AG20443 (cell line): ENCODE results near the gene GAST.
"Not testable (repeated sequence)": the region's sequence is repeated elsewhere in the genome, so short reads cannot be mapped to it uniquely, and the experiment has no call there.

Source experiments
- DNase-seq: peaks from one replicate; pipeline ENCODE4 v3.0.0; 2012; ENCODE audit warnings: low spot score, mixed read lengths

GAST gene, protein sequence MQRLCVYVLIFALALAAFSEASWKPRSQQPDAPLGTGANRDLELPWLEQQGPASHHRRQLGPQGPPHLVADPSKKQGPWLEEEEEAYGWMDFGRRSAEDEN

GRCh38 chr17:41711669-41712400, at the start of gene GAST:
Gene GAST, plus strand, starts transcription at chr17:41712331. Its CDS starts 3,106 bp downstream, at chr17:41715437.
- no peak for DNase-seq

DNA sequence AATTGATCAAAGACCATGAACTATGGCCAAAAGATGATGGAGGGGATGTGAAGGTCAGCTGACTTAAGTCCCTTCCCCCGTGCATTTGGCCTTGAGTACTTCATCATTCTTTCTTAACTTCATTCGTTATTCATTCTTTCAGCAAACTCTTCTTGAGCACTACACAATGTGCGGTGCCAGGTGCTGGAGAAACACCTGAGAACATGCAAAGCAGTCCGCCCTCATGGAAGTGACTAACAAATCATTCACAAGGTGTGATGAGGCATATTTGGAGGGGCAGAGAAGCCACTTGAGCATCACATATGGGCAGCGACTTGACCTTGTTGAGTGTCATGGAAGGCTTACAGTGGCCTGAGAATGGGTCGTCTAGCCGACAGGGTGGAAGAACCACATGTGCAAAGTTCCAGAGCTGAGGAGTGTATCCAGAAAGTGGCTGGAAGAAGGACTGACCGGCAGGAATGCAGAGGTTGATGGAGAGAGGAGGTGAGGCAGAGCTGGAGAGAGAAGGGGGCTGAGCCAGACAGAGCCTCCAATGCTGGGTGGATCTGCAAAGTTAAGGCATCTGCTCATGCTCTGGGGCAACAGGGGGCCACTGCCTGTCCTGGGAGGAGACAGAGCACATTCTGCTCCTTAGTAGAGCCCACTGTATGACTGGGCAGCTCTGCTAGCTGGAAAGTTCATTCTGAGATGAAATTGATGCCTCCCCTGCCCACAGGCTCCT, 48.5 kb upstream of the GAST start:
- DNase-seq, result no peak

DNA sequence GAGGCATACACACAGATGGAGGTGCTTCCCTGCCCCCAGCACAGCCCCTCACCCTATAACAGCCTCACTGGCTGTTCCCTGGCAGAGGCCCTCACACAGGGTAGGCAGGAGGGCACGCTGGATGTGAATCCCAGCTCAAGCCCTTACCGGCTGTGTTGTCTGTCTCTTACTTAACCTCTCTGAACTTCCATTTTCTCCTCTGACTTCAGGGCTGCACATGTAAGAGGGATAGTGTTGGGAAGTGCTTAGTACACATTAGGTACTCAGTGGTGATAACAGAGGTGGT, 48.0 kb upstream of the GAST start:
- no peak for DNase-seq

DNA sequence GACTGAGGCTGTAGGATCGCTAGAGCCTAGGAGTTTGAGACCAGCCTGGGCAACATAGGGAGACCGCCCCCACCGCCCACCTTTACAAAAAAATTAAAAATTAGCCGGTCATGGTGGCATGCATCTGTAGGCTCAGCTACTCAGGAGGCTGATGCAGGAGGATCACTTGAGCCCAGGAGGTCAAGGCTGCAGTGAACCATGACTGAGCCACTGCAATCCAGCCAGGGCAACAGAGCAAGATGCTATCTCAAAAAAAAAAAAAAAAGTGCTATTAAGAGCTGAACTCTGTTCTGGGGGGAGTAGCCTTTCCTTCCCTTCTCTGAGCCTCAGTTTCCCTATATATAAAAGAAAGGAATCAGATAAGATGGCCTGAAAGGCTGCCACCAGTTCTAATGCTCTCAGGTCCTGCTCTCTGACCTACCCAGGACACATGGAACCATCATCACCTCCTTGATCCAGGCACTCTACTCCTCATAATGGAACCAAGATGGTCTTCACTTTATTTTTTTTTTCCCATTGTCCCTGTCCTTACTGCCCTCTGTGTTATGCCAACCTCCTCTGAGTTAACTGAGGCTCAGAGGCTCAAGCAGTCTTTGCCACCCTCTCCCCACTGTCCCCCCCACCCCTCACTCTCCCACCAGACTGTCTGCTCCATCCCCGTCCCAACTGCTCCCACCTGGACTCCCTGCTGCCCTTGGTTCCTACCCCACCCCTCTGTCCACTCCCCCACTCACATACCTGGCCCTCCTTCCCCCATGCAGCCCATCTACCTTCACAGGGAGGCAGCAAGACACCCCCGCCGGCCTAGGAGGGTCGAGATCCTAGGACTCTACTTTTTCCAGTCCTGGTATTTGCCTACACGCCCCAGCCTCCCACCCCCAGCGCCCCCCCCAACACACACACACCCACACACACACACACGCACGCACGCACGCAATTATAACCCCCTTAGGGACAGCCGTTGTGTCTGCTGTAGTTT, 47.3 kb upstream of the GAST start:
- no peak for DNase-seq

DNA sequence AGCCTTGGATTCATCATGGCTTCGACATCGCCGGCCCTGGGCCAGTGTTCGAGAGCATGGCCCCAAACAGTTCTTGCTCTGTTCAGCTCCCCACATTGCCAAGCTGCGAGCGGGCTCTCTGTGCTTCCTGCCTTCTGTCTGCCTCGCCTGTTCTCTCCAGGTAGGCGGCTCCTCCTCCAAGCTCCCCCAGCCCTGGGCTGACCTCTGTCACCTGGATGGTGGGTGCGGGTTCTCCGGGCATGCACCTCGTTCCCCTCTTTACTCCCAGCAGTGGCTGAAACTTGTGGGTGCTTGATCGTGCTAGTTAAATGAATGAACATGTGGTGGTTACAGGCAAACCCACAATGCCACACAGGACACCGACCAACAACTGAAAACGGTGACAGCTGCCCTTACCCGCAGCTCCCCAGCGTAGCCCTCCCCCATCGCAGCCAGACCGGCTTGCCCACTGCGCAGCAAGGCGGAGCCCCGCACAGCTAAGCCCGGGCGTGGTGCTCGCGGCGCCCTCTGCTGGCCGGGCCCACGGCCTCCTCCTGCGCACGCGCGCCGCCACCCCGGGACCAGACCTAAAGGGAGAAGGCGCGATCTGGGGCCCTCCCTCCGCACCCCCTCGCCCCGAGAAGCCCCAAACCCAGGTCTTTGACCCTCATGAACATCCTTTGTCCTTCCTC, 46.4 kb upstream of the GAST start:
- DNase-seq, result peak; percentile 99

DNA sequence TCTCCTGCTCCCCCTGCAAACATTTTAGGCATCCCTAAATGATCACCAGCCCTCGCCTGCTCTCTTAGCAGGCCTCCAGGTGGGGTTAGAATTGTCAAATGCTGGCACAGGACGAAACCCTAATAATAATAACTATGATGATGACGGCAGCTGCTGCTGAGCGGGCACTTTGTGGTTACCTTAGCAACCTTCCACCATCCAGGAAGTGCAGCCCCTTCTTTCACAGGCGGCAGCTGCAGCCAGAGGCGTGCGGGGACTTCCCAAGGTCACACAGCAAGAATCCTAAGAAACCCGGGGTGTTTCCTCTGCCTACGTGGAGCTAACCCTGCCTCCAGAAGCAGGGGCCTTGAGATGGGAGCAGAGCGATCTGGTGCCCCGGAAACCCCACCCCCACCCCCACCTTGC, 45.9 kb upstream of the GAST start:
- no peak for DNase-seq

- DNase-seq, result peak; percentile 89
Measured at GRCh38 chr17:41666708-41667279, 45.3 kb upstream of the GAST start.

GRCh38 chr17:41667280-41668041, 44.7 kb upstream of the GAST start:
- DNase-seq, result no peak

- DNase-seq, result no peak
Measured at GRCh38 chr17:41672153-41672552, 40.0 kb upstream of the GAST start.

DNA sequence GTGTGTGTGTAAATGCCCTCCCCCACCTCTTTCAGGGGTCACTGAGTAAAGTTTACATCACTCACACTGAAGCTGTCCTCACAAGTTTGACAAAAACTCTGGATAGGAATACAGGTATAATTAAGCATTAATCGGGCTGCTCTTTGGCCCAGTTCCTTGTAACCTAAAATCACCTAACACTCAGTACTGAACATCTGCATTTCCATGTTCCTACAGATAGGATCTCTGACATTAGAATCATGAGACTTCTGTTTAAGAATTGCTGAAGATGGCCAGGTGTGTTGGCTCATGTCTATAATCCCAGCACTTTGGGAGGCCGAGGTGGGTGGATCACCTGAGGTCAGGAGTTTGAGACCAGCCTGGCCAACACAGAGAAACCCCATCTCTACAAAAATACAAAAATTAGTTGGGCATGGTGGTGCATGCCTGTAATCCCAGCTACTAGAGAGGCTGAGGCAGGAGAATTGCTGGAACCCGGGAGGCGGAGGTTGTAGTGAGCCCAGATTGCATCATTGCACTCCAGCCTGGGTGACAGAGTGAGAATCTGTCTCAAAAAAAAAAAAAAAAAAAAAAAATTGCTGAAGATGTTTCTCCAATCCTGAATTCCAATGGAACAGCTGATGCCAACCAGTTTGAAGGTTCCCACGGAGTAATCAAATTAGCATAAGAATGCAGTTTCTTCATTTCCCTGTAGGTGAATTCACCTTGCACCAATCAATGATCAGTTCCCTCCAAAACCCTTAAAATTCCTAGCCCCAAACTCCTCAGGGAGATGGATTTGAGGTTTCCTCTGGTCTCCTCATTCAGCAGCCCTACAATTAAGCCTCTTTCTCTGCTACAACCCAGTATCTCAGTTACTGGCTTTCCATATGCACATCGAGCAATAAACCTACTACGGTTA, 36.7 kb upstream of the GAST start:
- not testable (repeated sequence) for DNase-seq

- no peak for DNase-seq
Measured at GRCh38 chr17:41676058-41676419, 36.1 kb upstream of the GAST start.

DNA sequence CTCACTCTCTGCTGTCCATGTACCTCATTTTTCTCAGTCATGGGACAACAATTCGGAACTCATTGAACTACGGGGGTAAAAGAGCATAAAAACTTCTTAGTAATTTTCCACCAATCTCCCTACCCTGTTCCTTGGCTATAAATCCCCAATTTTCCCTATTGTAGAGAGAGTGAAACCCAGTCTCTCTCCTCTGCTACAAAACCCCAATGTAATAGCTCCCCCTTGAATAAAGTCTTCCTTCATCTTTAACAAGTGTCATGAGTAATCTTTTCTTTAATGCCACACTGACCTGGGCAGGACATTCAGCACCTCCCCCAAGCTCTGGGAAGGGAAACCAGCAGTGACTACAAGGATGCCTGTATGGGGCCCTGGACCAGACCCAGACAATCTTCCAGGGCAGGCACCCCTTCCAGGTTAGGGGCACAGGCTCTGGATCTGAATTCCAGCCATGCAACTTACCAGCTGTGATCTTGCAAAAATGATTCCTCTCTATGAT, 33.7 kb upstream of the GAST start:
- peak; percentile 31 for DNase-seq

GRCh38 chr17:41678907-41679739, 33.0 kb upstream of the GAST start:
- DNase-seq, result peak; percentile 37

- DNase-seq, result no peak
Measured at GRCh38 chr17:41679740-41680425, 32.2 kb upstream of the GAST start.

DNA sequence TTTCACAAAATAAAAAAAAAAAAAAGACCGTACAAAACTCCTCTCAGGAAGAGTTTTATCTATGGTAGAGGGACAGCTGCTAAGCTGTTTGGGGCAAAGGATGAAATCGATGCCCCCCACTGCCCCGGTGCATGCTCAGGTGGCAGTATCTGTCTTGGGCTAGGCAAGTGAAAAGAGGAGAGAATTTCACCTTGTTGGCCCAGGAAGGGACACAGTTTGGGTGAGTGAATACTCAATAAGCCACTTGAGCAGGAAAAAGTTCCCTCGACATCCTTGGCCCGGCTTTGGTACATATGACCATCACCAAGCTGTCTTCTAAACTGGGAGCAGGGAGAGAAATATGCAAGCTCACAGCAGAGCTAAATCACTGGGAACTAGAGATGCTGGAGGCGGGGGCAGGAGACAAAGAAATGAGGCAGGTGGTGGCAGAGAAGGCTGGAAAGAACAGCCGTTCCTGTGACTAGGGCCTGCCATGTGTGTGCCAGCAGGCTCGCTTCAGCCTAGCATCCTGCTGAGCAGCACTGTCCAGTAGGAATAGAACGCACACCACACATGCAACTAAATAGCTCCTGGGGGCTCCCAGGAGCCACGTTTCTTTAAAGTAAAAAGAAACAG, 31.6 kb upstream of the GAST start:
- no peak for DNase-seq

- DNase-seq, result no peak
Measured at GRCh38 chr17:41681776-41682175, 30.4 kb upstream of the GAST start.

- DNase-seq, result no peak
Measured at GRCh38 chr17:41682631-41683030, 29.5 kb upstream of the GAST start.
